ENCODE results near the gene ANKRD17. TPM values are rescaled to one million over a fixed set of nuclear protein-coding genes. Genes with fewer than 3 reads are reported as not detected.

ANKRD17 gene
- total and polyA plus RNA-seq, 2 of the 4 experiments (the other 2 are of a cell fraction): 28.5 to 75.3 TPM

DNA sequence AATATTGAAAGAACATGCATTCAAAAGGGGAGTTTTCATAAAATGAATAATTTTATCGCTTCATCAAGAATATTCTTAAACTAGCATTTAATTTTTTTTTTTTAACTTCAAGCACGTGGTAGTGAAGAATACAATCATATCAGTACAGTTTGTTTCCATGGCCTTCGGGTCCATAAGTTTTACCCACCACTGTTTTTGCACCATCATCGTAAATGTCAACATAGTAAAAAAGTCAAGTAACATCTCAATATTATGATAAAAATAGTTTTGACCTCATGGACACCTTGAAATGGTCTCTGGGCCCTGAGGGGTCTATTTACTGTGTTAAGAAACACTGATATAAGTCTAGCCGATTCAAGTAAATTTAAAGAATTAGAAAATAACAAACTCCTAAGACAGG lies 80.2 kb downstream of the ANKRD17 start:
- H3K4me3 ChIP-seq (ENCODE audit: insufficient read depth, low read depth, low read length): no peak overlapping the region
- H3K4me1 ChIP-seq (ENCODE audit: control insufficient read depth, insufficient read depth, low read length): no peaks in the 10 kb centered on the region
- no peak overlapping the region for H2AK5ac ChIP-seq (ENCODE audit: low read depth, low read length)
- no peak overlapping the region for H4K91ac ChIP-seq (ENCODE audit: insufficient read depth, low read depth, low read length)
- H4K20me1 ChIP-seq (ENCODE audit: insufficient read depth, low read length): peaks cover 14% of the 10 kb centered on the region; the same call in 1 of the 2 replicates
- no peak overlapping the region for H3K23ac ChIP-seq (ENCODE audit: low read depth, low read length)
- H3K14ac ChIP-seq (replicated peaks; ENCODE audit: low read depth, low read length): no peak overlapping the region
- H3K9me3 ChIP-seq (ENCODE audit: control insufficient read depth, insufficient read depth, low read length): no peaks in the 10 kb centered on the region
- peaks cover 6% of the 10 kb centered on the region for H3K36me3 ChIP-seq (ENCODE audit: control insufficient read depth, insufficient read depth, low read length)
- ChIA-PET POLR2A (ENCODE audit: unreplicated experiment) (no interaction called here), CTCF (no interaction called here)
- H3K79me1 ChIP-seq (ENCODE audit: low read depth in 1 of 2, low read length in 2 of 2): peaks cover 25 to 36% of the 10 kb centered on the region in 2 experiments; a peak in 3 of 4 replicates
- no peak for TF ChIP-seq BHLHE40 (IDR thresholded peaks at IDR 0.05; ENCODE audit: low read depth, low read length)
- no peak for TF ChIP-seq RCOR1 (IDR thresholded peaks at IDR 0.05; ENCODE audit: insufficient replicate concordance, low read length)
- no peak overlapping the region for H2AFZ ChIP-seq (replicated peaks; ENCODE audit: low read length, poor library complexity)
- no peak overlapping the region for H4K8ac ChIP-seq (ENCODE audit: low read depth in 2 of 2, low read length in 2 of 2)
- dilution Hi-C loops (cut with HindIII; ENCODE audit: low sequenced_read_pairs, unreplicated experiment): no loop called here
- H3K56ac ChIP-seq (ENCODE audit: extremely low read depth, insufficient read depth, low read length): no peak overlapping the region
- H2BK15ac ChIP-seq (ENCODE audit: low read depth, low read length): no peak overlapping the region
- no peak overlapping the region for H2BK5ac ChIP-seq (ENCODE audit: low read depth, low read length, poor library complexity, severe bottlenecking)
- H3K4ac ChIP-seq (ENCODE audit: low read depth, low read length): no peak overlapping the region
- no peak overlapping the region for H3K9ac ChIP-seq (ENCODE audit: low read depth, low read length)
- H2BK20ac ChIP-seq (ENCODE audit: low read depth, low read length): no peak overlapping the region
- DNase-seq (no peak), ATAC-seq (ENCODE audit: low read depth) (no peak)
- H2AK9ac ChIP-seq (replicated peaks; ENCODE audit: low read depth, low read length, poor library complexity): no peak overlapping the region
- no peak overlapping the region for H2BK120ac ChIP-seq (ENCODE audit: low read depth, low read length)
- no peak overlapping the region for H4K5ac ChIP-seq (ENCODE audit: low read depth, low read length)
- in situ Hi-C loops (cut with MboI; ENCODE audit: low sequenced_read_pairs): no loop called here
- no peaks in the 10 kb centered on the region for H3K27me3 ChIP-seq (ENCODE audit: control insufficient read depth, insufficient read depth, low read length)
- no TSS peak for BruUV-seq (replicated peaks)
- no peak overlapping the region for H3K18ac ChIP-seq (ENCODE audit: low read depth, low read length)
- no CpG with 5 or more reads among the region's 5 CpGs for WGBS, 2 experiments (ENCODE audit: extremely low coverage in 2 of 2, insufficient read length in 1 of 2)
- H3K9me1 ChIP-seq (ENCODE audit: insufficient read depth, low read length): no peaks in the 10 kb centered on the region
- no peak overlapping the region for H3K4me2 ChIP-seq (ENCODE audit: low read depth, low read length)
- no peak overlapping the region for H3K27ac ChIP-seq (ENCODE audit: insufficient read depth, low read length)
- intact Hi-C loops (cut with micrococcal nuclease): no loop called here

All from IMR-90 (cell line).